CD1c-positive myeloid dendritic cell (primary cell): ENCODE results near the gene MYO1E.
A peak's percentile ranks its signal among the peaks of the same experiment; 100 is the strongest.
"Not testable (repeated sequence)": the region's sequence is repeated elsewhere in the genome, so short reads cannot be mapped to it uniquely, and the experiment has no call there.

Source experiments
- DNase-seq: peaks from one replicate; pipeline ENCODE4 v3.0.0-alpha.2; 2016; ENCODE audit errors: extremely low spot score

The MYO1E gene

DNA sequence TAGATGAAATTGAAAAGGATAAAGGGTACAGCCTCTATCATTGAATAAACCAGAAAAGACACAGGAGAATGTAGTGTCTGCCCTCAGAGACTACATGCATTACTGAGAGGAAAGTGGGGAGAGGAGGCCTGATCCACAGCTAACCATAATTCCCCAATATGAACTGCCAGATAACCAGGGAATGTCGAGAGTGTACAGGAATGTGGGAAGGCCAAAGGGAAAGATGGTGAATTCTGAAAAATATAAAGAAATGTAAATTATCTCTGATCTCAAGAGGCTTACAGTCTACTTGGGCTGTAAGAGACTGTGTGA, 22.3 kb downstream of the MYO1E start:
- no peak for DNase-seq

DNA sequence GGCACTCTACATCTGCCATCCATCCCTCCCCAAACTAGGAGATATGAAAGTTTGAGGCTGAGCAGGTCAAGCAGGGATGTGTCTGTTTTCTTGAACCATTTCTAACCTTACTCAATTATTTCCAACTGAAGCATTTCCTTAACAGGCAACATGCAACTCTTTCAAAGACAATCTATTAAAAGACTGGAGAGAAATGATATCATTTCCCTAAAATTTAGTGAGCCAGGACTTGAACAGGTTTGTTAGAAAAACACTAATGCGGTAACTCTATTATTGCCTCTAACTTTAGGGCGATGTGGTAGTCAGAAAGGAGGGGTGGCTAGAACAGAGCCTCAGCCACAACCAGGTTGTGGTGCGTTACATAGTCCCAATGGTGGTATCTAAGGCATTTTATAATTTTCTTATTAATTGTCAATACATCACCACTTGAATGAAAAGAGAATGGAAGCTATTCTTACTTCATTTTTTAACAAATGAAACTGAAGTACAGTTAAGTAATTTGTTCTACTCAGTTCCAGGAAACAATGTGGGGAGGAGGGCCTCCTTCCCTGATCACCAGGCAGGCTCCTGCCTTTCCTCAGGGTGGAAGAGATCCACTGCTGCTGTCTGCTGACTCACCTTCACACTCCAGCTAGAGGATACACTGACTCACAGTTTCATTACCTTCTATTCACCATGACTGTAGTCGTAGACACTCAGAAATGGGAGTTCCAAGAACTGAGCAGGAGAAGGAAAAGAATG, 22.8 kb downstream of the MYO1E start:
- DNase-seq, result peak; percentile 78

DNA sequence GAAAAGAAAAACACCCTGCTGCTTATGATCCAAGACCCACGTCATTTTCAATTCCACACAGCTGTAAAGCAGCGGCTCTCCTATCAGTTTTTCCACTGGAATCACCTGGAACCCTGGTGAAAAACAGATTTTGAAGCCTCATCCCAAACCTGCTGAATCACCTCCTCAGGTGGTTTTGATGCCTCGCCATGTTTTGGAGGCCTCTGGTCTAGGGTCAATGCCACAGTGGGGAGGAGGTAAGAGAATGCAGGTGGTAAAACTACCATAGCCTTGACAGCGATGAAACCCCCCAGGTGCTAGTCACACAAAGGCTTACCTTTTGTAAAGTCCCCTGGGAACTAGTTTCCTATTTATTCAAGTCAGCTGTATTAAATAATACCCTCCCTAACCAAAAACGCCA, 24.8 kb downstream of the MYO1E start:
- DNase-seq, result no peak

DNA sequence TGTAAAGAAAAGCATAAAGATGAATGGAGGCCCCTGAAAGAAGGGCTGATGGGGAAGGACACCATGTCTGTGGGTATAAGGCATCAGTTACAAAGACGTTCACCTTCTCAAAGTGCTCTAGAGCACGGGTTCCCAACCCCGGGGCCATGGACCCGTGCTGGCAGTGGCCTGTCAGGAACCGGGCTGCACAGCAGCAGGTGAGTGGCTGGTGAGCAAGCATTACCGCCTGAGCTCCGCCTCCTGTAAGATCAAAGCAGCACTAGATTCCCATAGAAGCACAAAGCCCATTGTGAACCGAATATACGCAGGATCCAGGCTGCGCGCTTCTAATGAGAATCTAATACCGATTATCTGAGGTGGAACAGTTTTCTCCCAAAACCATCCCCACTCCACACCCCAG, 25.7 kb downstream of the MYO1E start:
- DNase-seq, result no peak

DNA sequence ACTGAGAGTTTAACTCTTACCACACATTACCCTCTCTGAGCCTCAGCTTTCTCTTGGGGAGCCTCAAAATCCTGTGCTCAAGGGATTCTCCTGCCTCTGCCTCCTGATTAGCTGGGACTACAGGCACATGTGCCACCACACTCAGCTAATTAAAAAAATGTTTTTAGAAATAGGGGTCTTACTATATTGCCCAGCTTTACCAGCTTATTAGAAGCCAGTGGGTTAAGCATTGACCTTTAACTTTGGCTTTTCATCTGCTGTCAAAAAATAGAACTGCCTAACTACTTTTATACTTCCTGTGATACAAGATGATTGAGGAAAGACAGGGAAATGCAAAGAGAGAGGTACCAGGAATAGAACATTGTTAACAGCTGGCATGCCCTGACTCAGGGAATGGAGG, 27.3 kb downstream of the MYO1E start:
- DNase-seq, result no peak

DNA sequence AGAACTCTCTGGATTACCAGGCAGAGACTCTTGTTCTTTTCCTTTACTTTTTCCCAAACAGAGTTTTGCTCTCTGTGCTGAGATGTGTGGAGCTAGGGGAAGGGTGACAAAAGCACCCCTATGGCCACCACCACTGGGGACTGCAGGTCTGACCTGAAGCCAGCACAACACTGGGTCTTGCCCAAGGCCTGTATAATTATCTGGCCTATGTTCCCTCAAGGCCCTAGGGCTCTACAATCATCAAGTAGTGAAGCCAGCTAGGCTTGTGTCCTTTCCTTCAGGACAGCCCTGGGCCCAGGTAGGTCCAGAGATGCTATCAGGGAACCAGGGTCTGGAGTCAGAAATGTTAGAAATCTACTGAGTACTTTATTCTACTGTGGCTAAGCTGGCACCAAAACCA, 28.4 kb downstream of the MYO1E start:
- no peak for DNase-seq

DNA sequence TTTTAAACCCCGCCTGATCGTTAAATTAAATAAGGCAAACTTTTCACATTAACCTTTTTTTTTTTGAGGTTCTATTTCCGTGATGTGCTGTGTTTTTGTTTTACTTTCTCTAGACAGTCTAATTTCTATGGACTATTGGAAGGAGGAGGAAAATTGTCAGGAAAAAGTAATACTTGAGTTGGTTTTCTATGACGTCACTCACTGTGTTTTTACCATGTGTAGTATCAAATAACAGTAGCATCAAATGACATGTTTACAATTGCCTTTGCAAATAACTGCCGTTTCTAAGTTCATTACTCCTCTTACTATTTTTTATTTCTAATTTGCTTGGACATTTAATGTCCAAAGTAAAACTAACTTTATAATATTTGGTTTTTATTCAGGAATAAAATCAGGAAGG, 32.3 kb downstream of the MYO1E start:
- DNase-seq, result no peak

DNA sequence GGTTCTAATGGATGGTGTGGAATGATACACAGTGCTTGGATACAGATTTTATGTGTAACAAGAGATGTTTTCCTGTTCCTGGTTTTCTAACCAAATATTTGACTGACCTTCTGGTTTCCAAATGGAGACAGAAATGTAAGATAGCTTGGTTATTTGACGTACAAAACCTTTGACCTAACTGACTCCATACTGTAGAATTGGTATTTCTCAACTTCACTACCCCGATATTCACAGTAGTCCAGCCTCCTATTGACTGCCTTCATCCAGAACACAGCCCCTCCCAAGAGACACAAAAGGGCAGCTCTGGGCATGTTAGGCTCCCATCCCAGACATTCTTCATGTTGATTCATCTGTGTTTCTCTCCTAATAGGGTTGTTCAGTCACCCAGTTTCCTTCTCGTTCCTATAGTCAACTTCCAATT, 33.4 kb downstream of the MYO1E start:
- no peak for DNase-seq

DNA sequence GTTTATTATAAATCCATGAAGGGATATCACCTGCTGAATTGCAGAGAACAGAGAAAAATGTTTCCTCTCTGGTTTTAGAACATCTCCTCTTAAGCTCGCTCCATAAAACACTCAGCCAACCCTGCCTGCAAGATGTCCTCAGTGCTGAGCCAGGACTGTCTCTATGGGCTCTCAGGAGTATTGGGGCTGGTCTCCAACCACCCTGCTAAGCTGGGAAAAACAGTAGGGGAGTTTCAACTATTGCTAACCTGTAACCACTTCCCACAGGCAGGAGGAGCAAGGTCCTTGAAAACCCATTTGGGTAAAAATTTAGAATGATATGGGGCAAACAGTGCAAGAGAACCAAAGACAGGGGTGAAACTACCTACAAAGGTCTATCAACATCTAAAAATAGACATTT, 34.3 kb downstream of the MYO1E start:
- no peak for DNase-seq

DNA sequence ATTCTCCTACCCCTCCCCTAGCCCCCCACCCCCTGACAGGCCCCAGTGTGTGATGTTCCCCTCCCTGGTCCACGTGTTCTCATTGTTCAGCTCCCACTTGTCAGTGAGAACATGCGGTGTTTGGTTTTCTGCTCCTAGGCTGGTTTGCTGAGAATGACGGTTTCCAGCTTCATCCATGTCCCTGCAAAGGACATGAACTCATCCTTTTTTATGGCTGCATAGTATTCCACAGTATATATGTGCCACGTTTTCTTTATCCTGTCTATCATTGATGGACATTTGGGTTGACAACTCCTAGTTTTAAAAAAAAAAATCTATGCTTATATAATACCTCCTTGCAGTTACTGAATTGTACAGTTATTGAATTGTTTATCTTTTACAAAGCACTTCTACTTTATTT, 35.9 kb downstream of the MYO1E start:
- not testable (repeated sequence) for DNase-seq

DNA sequence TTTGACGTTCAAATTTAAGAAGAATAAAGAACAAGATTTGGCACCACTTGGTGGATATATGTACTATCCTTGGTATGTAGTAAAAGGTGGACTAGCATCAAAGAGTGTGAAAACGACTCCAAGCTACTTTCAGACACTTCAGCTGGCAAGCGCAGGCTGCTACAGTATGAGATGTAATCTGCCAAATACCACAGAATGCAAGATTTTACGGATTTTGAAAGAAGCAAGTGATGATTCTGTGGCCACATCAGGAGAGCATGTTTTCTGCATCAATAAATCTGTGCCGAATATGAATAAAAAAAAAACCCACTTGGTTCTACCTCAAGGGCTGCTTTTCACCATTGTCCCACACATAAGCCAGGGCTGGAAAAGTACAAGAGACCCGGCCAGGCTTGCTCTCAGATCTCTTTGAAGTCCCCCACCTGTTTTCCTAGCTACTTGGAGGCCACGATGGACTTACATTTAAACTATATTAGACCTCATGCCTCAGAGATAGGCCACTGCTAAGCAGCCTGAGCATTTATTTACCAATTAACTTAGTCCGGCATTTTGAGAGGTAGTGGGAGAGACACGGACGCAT, 37.4 kb downstream of the MYO1E start:
- no peak for DNase-seq

DNA sequence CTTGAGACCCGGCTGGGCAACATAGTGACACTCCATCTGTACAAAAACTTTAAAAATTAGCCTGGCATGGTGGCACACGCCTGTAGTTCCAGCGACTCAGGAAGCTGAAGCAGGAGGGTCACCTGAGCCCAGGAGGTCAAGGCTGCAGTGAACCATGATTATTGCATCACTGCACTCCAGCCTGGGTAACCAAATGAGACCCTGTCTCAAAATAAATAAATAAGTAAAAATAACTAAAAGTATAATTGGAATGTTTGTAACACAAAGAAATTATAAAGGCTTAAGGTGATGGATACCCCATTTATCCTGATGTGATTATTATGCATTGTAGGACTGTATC, 38.6 kb downstream of the MYO1E start:
- DNase-seq, result no peak

DNA sequence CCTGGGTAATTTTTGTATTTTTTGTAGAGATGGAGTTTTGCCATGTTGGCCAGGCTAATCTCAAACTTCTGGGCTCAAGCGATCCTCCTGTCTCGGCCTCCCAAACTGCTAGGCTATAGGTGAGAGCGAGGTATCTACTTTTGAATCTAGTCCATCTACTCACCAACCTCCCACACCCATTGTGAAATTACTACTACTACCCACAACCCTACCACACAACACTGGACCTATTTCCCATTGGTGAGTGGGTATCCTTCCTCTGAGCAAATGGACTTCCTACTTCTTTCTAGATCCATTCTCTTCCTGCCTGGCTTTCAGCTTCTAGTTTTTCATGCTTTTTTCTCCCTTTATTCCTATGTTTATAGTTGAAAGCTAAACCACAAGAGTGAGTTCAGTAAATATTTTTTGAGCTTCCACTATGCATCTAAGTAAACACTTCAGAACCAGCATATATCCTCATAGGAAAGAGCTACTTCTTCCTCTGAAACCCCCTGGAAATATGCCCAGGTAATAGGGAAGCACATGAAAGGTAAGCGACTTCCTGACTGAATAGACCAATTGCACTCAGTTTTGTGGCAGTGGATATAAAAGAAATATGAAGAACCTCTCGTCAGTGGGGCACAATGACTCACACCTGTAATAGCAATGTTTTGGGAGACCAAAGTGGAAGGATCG, 39.1 kb downstream of the MYO1E start:
- DNase-seq, result peak; percentile 55

DNA sequence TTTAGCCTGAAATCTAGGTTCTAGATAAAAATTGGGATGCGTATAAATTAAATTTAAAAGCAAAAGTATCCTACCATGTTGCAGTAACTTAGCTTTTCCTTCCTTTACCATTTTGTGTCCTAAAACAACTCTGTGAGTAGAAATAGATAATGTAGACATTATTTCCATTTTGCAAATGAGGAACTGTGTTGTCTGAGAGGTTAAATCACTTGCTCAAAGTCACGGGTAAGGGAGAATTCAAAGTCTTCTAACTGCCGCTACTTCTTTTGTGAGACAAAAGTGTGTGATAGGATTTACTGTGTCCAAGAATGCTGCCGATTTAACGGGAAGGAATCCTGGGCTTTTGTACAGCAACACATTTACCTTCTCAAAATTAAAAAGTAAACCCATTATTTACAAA, 40.7 kb downstream of the MYO1E start:
- no peak for DNase-seq

DNA sequence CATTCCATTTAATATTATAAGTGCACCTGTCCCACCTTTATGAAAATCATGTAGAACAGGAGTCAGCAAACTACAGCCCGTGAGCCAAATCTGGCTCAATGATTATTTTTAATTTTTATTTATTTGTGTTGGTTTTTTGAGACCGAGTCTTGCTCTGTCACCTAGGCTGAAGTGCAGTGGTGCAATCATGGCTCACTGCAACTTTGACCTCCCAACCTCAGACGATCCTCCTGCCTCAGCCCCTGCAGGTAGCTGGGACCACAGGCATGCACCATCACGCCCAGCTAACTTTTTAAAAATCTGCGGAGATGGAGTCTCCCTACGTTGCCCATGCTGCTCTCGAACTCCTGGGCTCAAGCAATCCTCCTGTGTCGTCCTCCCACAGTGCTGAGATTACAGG, 42.0 kb downstream of the MYO1E start:
- no peak for DNase-seq

DNA sequence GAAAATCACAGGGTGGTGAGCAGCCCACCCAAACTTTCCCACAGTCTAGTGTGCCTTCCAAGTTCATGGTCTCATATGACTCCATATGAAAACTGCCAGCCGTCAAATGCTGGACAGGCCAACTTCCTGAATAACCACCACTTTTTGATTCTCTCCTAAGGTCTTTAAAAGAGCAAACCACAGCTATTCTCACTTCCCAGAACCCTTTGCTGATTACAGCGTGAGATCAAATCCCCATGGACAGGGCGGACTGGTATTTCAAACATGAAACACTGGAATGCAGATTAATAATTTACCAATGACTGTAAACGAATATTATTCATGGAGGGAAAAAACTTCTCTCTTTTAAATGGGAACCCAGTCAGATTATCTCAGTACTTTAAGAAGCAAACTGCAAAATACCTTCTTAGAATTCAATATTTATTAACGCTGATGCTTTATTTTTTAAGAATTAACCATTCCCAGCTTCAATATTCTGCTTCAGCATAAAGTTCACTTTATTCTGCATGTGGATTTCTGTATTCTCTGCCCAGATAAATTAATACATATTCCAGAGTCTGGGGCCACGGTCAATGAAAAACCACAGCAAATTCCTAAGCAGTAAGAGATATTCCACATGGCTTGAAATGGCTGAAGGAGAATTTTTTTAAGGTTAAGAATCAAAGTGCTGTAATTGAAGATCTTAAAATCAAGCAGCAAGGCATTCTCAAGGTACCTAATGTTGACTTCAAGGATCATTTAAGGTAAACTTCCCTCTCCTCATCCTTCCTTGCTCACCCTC, 42.9 kb downstream of the MYO1E start:
- peak; percentile 57 for DNase-seq

DNA sequence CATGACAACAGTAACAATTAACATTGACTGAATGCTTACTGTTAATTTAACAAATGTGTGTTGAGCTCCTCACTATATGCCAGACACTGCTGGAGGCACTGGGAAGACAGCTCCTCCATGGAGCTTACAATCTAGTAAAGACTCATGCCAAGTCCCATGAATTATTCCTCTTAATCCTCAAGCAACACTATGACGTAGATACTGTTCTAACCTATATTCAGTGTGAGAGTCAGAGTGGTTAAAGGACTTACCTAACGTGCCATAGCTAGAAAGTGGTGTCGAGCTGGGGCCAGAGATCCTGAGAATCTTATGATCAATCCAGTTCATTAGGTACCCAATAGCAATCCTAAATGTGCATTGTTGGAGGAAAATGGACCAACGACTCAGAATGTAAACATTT, 43.6 kb downstream of the MYO1E start:
- DNase-seq, result no peak

DNA sequence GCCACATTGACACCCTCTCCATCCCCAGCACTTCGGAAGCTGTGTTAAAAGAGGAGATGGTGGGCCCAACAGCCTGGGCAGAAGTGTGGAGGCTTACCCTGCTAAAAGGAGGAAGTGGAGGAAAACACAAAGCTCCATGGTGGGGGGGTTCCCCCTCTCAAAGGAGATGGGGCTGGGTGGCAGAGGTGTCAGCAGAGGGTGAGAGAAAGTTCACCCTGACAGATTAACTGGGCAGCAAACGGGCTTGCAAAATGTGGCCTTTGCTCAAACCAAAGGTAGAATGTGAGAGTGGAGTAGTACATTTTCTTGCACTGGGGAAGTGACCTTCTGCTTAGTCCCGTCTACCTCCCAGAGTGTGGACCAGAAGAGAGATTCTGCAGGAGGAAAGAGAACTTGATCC, 44.7 kb downstream of the MYO1E start:
- DNase-seq, result peak; percentile 42

DNA sequence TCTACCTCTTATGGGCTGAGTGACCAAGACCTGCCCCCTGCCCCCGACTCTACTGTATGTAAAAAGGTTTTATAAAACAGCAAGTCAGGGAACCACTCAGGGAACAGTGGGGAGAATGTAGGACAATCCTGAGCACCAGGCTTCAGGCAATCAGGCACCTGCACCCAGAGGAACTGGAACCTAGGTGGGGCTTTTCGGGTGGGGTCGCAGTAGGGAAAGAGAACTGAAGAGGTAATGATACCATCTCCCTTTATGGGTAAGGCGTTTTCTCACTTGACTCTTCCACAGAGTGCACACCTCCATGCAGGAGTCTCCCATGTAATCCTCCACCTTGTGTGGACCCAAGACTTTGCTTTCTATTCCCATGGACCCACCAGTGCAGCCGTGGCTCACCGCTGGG, 45.8 kb downstream of the MYO1E start:
- no peak for DNase-seq

DNA sequence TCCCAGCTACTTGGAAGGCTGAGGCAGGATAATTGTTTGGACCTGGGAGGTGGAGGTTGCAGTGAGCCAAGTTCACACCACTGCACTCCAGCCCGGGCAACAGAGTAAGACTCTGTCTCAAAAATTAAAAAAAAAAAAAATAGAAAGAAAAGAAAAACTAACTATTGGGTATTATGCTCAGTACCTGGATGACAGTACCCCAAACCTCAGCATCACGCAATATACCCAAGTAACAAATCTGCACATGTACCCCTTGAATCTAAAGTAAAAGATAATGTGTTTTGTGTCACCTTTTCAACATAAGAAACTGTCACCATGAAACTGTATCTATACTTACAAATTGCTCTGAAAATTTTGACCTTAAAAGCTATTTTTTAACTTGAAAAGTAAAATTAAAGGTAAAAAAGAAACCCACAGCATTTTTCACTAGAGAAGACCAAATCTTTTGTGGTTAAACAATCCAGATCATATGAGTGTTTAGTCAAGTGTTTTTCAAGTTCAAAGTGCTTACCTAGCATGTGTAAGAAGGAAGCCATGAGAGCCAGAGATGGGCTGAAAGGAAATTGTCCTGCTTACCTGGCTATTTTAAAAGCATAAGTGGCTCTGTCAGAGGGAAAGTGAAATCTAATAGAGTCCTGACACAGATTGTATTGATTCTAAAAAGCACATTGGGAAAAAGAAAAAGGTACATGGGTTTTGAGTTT, 50.5 kb downstream of the MYO1E start:
- no peak for DNase-seq

DNA sequence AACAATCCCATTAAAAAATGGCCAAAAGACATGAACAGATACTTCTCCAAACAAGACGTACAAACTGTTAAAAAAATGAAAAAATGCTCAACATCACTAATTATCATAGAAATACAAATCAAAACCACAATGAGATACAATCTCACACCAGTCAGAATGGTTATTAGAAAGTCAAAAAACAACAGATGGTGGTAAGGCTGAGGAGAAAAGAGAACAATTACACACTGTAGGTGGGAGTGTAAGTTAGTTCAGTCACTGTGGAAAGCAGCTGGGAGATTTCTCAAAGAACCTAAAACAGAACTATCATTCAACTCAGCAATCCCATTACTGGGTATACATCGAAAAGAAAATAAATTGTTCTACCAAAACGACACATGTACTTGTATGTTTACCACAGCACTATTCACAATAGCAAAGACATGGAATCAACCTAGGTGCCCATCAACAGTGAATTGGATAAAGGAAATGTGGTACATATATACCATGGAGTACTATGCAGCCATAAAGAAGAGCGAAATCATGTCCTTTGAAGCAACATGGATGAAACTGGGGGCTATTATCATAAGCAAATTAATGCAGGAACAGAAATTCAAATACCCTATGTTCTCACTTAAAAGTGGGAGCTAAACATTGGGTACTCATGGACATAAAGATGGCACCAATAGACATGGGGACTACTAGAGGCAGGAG, 51.5 kb downstream of the MYO1E start:
- no peak for DNase-seq

DNA sequence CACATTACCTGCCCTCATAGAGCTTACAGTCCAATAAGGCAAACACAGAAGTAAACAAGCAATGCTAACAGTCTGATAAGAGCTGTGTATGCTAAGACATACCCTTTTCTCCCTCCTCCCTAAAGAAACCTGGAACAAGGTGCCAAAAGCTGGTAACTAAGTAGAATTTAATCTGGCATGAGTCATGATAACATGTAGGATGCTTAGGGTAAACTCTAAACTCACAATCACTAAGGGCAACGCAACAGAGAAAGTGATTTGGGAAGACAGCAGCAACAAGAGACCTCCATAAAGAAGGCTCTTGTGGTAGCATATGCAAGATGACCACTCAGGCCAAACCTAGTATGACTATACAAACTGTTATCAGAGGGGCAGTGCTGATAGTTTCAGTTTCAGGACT, 55.5 kb downstream of the MYO1E start:
- no peak for DNase-seq
